Placental pericyte (primary cell): ENCODE results near the gene HNRNPA1L2. TPM values are rescaled to one million over a fixed set of nuclear protein-coding genes. Genes with fewer than 3 reads are reported as not detected.

Experiments used
- total RNA-seq: library from RNA; depleted of rRNA; stranded (reverse); fragments of >200 nt; gene quantifications from 2 replicates; pipeline ENCODE4 v1.2.3, GENCODE V29; 2012

Gene HNRNPA1L2
- total RNA-seq, result 2.1 and 5.0 TPM in 2 replicates

DNA sequence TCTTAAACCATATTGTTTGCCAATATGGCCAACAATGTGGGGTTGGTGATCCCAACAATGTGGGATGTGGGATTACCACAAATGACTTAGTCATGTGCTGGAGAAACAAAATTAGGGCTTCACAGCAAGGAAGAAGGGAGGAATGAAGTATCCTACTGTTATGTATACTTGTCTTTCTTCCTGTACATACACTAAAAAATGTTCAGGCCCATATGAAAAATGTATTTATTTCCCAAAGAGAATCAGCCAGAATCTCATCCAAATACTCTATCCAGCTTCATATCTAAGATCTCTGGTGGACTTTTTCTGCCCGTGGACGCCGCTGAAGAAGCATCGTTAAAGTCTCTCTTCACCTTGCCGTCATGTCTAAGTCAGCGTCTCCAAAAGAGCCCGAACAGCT lies at the start of gene HNRNPA1L2:
Gene HNRNPA1L2 (plus strand): TSS at position 301 of the 400 bp plus-strand sequence. CDS start 62 bp downstream, at position 363.

DNA sequence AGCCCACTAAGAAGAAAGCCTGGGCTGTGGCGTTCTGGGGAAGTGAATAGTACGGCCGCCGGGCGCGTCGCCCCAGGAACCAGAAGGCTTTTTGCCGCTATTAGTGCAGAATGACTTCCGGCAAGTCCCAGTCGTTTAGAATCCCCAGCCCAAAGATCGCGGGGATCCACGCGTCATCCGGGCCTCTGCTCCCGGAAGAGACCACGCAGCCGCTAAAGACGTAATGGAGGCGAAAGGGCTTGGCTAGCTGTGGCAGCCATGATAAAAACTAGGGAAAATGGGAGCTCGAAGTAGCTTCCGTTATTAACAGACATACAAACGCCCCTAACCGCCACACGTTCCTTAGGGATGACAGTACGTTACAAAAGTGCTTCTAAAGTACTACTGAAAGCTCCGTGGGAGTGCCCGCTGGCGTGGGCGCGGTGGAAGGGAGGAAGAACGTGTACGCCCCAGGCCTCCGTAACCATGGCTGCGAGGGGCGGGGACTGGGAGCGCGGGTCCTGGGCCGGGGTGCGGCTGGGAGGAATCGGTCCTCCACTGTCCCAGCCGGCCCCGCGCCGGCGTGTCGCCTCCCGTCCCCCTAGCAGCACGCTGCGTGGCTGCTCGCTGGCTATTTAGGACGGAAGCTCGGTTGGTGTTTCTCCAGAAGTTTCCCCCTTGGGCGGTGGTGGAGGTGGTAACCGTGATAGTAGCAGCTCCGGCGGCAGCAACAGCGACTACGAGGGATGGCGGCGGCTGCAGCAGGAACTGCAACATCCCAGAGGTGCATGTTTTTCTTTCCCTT lies 10.2 kb downstream of the HNRNPA1L2 start, which contains the start of gene SUGT1:
Gene SUGT1 (plus strand): TSS at position 641 of the 784 bp plus-strand sequence. CDS start 85 bp downstream, at position 726.

Other genes with a start within 250 kb of the HNRNPA1L2 start
- 1.3 and 9.6 TPM in 2 replicates for gene THSD1, start 236.3 kb upstream of the HNRNPA1L2 start, total RNA-seq
- 33.7 and 44.2 TPM in 2 replicates for gene VPS36, start 191.8 kb upstream of the HNRNPA1L2 start, total RNA-seq
- gene CKAP2, start 187.0 kb upstream of the HNRNPA1L2 start, total RNA-seq, result 4.4 and 43.2 TPM in 2 replicates
- gene SUGT1, start 10.4 kb downstream of the HNRNPA1L2 start, total RNA-seq, result 33.3 and 53.3 TPM in 2 replicates
- gene CNMD, start 97.4 kb downstream of the HNRNPA1L2 start, total RNA-seq, result not detected in 2 replicates
- gene PCDH8, start 206.2 kb downstream of the HNRNPA1L2 start, total RNA-seq, result not detected in 2 replicates